HepG2 (cell line): ENCODE measurements around the gene NBPF1. TPM values are rescaled to one million over a fixed set of nuclear protein-coding genes. Genes with fewer than 3 reads are reported as not detected.

ENCODE experiments used
- ERF ChIP-seq: IDR thresholded peaks from 2 replicates; pipeline ENCODE4 v1.6.1; 2018; ENCODE audit warnings: missing biosample characterization, missing genetic modification reagents
- ETV6 ChIP-seq: sonication (generic); formaldehyde crosslinking; conservative IDR thresholded peaks from 2 replicates; pipeline ENCODE4 v1.4.0; 2020; ENCODE audit warnings: missing genetic modification reagents
- GATA4 ChIP-seq: sonication (generic); IDR thresholded peaks from 2 replicates; pipeline ENCODE4 v1.6.1; 2016; ENCODE audit warnings: antibody characterized with exemption, low read depth, borderline replicate concordance
- GFI1 ChIP-seq: sonication (generic); formaldehyde crosslinking; IDR thresholded peaks from 2 replicates; pipeline ENCODE4 v1.5.0; 2020; ENCODE audit warnings: missing genetic modification reagents, mild to moderate bottlenecking, borderline replicate concordance
- GLI4 ChIP-seq: sonication (generic); formaldehyde crosslinking; IDR thresholded peaks from 2 replicates; pipeline ENCODE4 v1.5.1; 2020; ENCODE audit warnings: missing genetic modification reagents, mild to moderate bottlenecking, moderate library complexity, borderline replicate concordance
- GZF1 ChIP-seq: sonication (generic); formaldehyde crosslinking; IDR thresholded peaks from 2 replicates; pipeline ENCODE4 v1.5.1; 2020; ENCODE audit warnings: mild to moderate bottlenecking, missing genetic modification reagents
- IRF2 ChIP-seq: IDR thresholded peaks from 2 replicates; pipeline ENCODE4 v1.6.1; 2018; ENCODE audit warnings: missing genetic modification reagents, missing compliant biosample characterization
- KDM4B ChIP-seq: sonication (generic); formaldehyde crosslinking; IDR thresholded peaks from 2 replicates; pipeline ENCODE4 v1.4.0; 2020; ENCODE audit warnings: missing genetic modification reagents
- MTF1 ChIP-seq: sonication (generic); formaldehyde crosslinking; IDR thresholded peaks from 2 replicates; pipeline ENCODE4 v1.5.0; 2020; ENCODE audit warnings: missing genetic modification reagents
- PRDM4 ChIP-seq: sonication (generic); formaldehyde crosslinking; IDR thresholded peaks from 2 replicates; pipeline ENCODE4 v1.9.0; 2021; ENCODE audit warnings: missing genetic modification reagents, borderline replicate concordance
- REL ChIP-seq: sonication (generic); formaldehyde crosslinking; conservative IDR thresholded peaks from 2 replicates; pipeline ENCODE4 v1.8.0; 2022; ENCODE audit warnings: mild to moderate bottlenecking, missing genetic modification reagents, moderate library complexity
- TOE1 ChIP-seq: sonication (generic); formaldehyde crosslinking; IDR thresholded peaks from 2 replicates; pipeline ENCODE4 v1.4.0; 2020; ENCODE audit warnings: mild to moderate bottlenecking, missing genetic modification reagents
- TSC22D2 ChIP-seq: sonication (generic); formaldehyde crosslinking; IDR thresholded peaks from 2 replicates; pipeline ENCODE4 v1.5.1; 2020; ENCODE audit warnings: missing genetic modification reagents, mild to moderate bottlenecking, borderline replicate concordance
- ZBTB46 ChIP-seq: sonication (generic); formaldehyde crosslinking; IDR thresholded peaks from 2 replicates; pipeline ENCODE4 v1.4.0; 2020; ENCODE audit warnings: mild to moderate bottlenecking, missing genetic modification reagents, borderline replicate concordance
- ZNF143 ChIP-seq: sonication (generic); formaldehyde crosslinking; IDR thresholded peaks from 2 replicates; pipeline ENCODE4 v1.4.0; 2020; ENCODE audit warnings: missing genetic modification reagents
- ZNF205 ChIP-seq: IDR thresholded peaks from 2 replicates; pipeline ENCODE4 v1.6.1; 2018; ENCODE audit warnings: missing biosample characterization, missing genetic modification reagents
- ZNF329 ChIP-seq: sonication (generic); formaldehyde crosslinking; IDR thresholded peaks from 2 replicates; pipeline ENCODE4 v1.9.0; 2021; ENCODE audit warnings: low read depth, mild to moderate bottlenecking, missing genetic modification reagents
- ZNF333 ChIP-seq: sonication (generic); formaldehyde crosslinking; IDR thresholded peaks from 2 replicates; pipeline ENCODE4 v1.4.0; 2020; ENCODE audit warnings: mild to moderate bottlenecking, missing genetic modification reagents, borderline replicate concordance
- ZNF33B ChIP-seq: sonication (generic); formaldehyde crosslinking; IDR thresholded peaks from 2 replicates; pipeline ENCODE4 v1.5.1; 2020; ENCODE audit warnings: mild to moderate bottlenecking, missing genetic modification reagents
- ZNF34 ChIP-seq: sonication (generic); formaldehyde crosslinking; IDR thresholded peaks from 2 replicates; pipeline ENCODE4 v1.4.0; 2020; ENCODE audit warnings: mild to moderate bottlenecking, missing genetic modification reagents, borderline replicate concordance
- ZNF563 ChIP-seq: sonication (generic); formaldehyde crosslinking; IDR thresholded peaks from 2 replicates; pipeline ENCODE4 v1.8.0; 2022; ENCODE audit warnings: mild to moderate bottlenecking, moderate library complexity, missing genetic modification reagents
- ZNF589 ChIP-seq: sonication (generic); formaldehyde crosslinking; conservative IDR thresholded peaks from 2 replicates; pipeline ENCODE4 v1.8.0; 2022; ENCODE audit warnings: mild to moderate bottlenecking, moderate library complexity, missing genetic modification reagents
- ZNF747 ChIP-seq: sonication (generic); formaldehyde crosslinking; IDR thresholded peaks from 2 replicates; pipeline ENCODE4 v1.8.1; 2023; ENCODE audit warnings: missing genetic modification reagents, mild to moderate bottlenecking, borderline replicate concordance
- ZNF883 ChIP-seq: sonication (generic); formaldehyde crosslinking; IDR thresholded peaks from 2 replicates; pipeline ENCODE4 v1.5.1; 2020; ENCODE audit warnings: mild to moderate bottlenecking, missing genetic modification reagents; ENCODE audit errors: not compliant biosample characterization
- polyA plus RNA-seq, 8 experiments: library from polyadenylated mRNA; depleted of rRNA in 3 of 8; stranded (reverse) in 7 of 8; unstranded in 1 of 8; fragments of >200 nt; fragmentation: Illumina TruSeq in 4 of 8; extraction: Trizol in 4 of 8; gene quantifications; 2 replicates each; pipeline versions ENCODE4 v1.2.1 to v1.2.3, GENCODE V29; 2011 to 2016; ENCODE audit warnings: low read depth in 4 of 8, missing spikeins in 1 of 8, mixed read lengths in 1 of 8; ENCODE audit not compliant: insufficient read depth in 1 of 8
- total RNA-seq, 5 experiments: library from RNA; depleted of rRNA; stranded (reverse); fragments of >200 nt; fragmentation: Illumina TruSeq; extraction: Trizol; gene quantifications; 2 replicates each; pipeline ENCODE4 v1.2.3, GENCODE V29; 2016; ENCODE audit warnings: low read depth in 1 of 5

Gene NBPF1
- total and polyA plus RNA-seq, 2 of the 13 experiments (the other 11 are each of a cell fraction or from before 2014, with no cell fraction given): 30.3 to 35.6 TPM

GRCh38 chr1:16645271-16646060 lies 32.1 kb upstream of the NBPF1 start (continued):
- TF ChIP-seq TSC22D2 (CRISPR knock-in tag) (peak; percentile 96; the same call in 1 of the 2 replicates), ZNF747 (peak; percentile 92; the same call in 1 of the 2 replicates), MTF1 (peak; percentile 90), GFI1 (CRISPR knock-in tag) (peak; percentile 74; the same call in 1 of the 2 replicates), GLI4 (CRISPR knock-in tag) (peak; percentile 84; the same call in 1 of the 2 replicates), ZNF563 (CRISPR knock-in tag) (peak; percentile 61; the same call in 1 of the 2 replicates), ZBTB46 (CRISPR knock-in tag) (peak; percentile 91), ZNF34 (CRISPR knock-in tag) (peak; percentile 97), PRDM4 (CRISPR knock-in tag) (peak; percentile 58; the same call in 1 of the 2 replicates), GATA4 (peak; percentile 86), ETV6 (peak; percentile 90), KDM4B (CRISPR knock-in tag) (peak; percentile 70; the same call in 1 of the 2 replicates), ZNF333 (CRISPR knock-in tag) (peak; percentile 25), ERF (CRISPR knock-in tag) (peak; percentile 97), GZF1 (CRISPR knock-in tag) (peak; percentile 84; the same call in 1 of the 2 replicates), IRF2 (peak; percentile 98), ZNF33B (CRISPR knock-in tag) (0 out of 2 replicates have a peak, but pooled peaks have one; percentile 43), ZNF205 (CRISPR knock-in tag) (peak; percentile 96), ZNF883 (CRISPR knock-in tag) (peak; percentile 79), TOE1 (CRISPR knock-in tag) (peak; percentile 72; the same call in 1 of the 2 replicates), ZNF589 (CRISPR knock-in tag) (0 out of 2 replicates have a peak, but pooled peaks have one; percentile 3), ZNF329 (CRISPR knock-in tag) (peak; percentile 70), ZNF143 (peak; percentile 68), REL (peak; percentile 17; the same call in 1 of the 2 replicates)
